GM12878 (cell line): ENCODE data around the gene FTO. TPM values are rescaled to one million over a fixed set of nuclear protein-coding genes. Genes with fewer than 3 reads are reported as not detected.

ENCODE experiments used
- ATAC-seq: fragments of 200-7000 bp; cut with Tn5 transposase; 3 replicates; pipeline ENCODE4 v1.9.1; 2020; ENCODE audit warnings: mild to moderate bottlenecking, moderate library complexity
- BruUV-seq: library from RNA; stranded (reverse); fragments of 400-500 nt; replicated peaks from 2 replicates; lab custom pipeline; 2021; lab: Mats Ljungman, UMichigan
- CTCF ChIA-PET: fragments of 300-600 bp; sonication (Branson Sonifier 250); formaldehyde crosslinking; extraction: SDS; loops from one replicate; lab custom pipeline; 2021; ENCODE audit warnings: inconsistent platforms; lab: Yijun Ruan, JAX
- POLR2A ChIA-PET: fragments of 350-600 bp; formaldehyde crosslinking; extraction: SDS; loops from one replicate; lab custom pipeline; 2021; ENCODE audit warnings: inconsistent platforms; lab: Charles Lee
- RAD21 ChIA-PET: fragments of 300-600 bp; sonication (Branson Sonifier 250); formaldehyde crosslinking; loops from one replicate; lab custom pipeline; 2023; ENCODE audit warnings: antibody characterized with exemption; ENCODE audit not compliant: unreplicated experiment; lab: Charles Lee
- SMC1A ChIA-PET: fragments of 300-600 bp; sonication (Branson Sonifier 250); formaldehyde crosslinking; loops from one replicate; lab custom pipeline; 2023; ENCODE audit not compliant: unreplicated experiment, uncharacterized antibody; lab: Charles Lee
- DNase-seq: peaks from one replicate; pipeline ENCODE4 v3.0.0-alpha.2; 2011; ENCODE audit warnings: low read depth, low spot score
- FAIRE-seq: peaks from 3 replicates; lab custom pipeline; 2011; peaks lifted over from hg19 to GRCh38; lab: Jason Lieb, UNC
- H2AFZ ChIP-seq: 2 replicates; pipeline ENCODE4 v1.6.0; 2011; ENCODE audit warnings: low read depth, low read length, control low read depth; ENCODE audit not compliant: control insufficient read depth
- H3K27ac ChIP-seq: 2 replicates; pipeline ENCODE4 v1.5.1; 2011; ENCODE audit warnings: control low read depth; ENCODE audit not compliant: control insufficient read depth, insufficient read depth
- H3K27me3 ChIP-seq, 2 experiments: replicated peaks in 1 of 2; 2 replicates each; pipeline versions ENCODE4 v1.6.0 to v1.6.1; 2011; ENCODE audit warnings: low read length in 1 of 2; ENCODE audit not compliant: control insufficient read depth in 2 of 2, insufficient read depth in 2 of 2
- H3K36me3 ChIP-seq, 2 experiments: 2 replicates each; pipeline ENCODE4 v1.5.1; 2011; ENCODE audit warnings: low read length in 1 of 2; ENCODE audit not compliant: control insufficient read depth in 2 of 2, insufficient read depth in 2 of 2
- H3K4me1 ChIP-seq: 2 replicates; pipeline ENCODE4 v1.6.1; 2011; ENCODE audit warnings: mild to moderate bottlenecking, low read length, moderate library complexity, mixed read lengths; ENCODE audit not compliant: control insufficient read depth, insufficient read depth
- H3K4me2 ChIP-seq: 2 replicates; pipeline ENCODE4 v1.6.0; 2011; ENCODE audit warnings: control low read depth; ENCODE audit not compliant: control insufficient read depth, insufficient read depth
- H3K4me3 ChIP-seq: fragments of 200-600 bp; sonication (generic); 2 replicates; pipeline ENCODE4 v1.5.1; 2016
- H3K79me2 ChIP-seq: 2 replicates; pipeline ENCODE4 v1.6.0; 2011; ENCODE audit warnings: low read length; ENCODE audit not compliant: control insufficient read depth, insufficient read depth
- H3K9ac ChIP-seq: 2 replicates; pipeline ENCODE4 v1.8.0; 2011; ENCODE audit warnings: low read length, control low read depth, mixed read lengths; ENCODE audit not compliant: control insufficient read depth, insufficient read depth
- H3K9me3 ChIP-seq: replicated peaks from 3 replicates; pipeline ENCODE4 v1.5.1; 2011; ENCODE audit warnings: mild to moderate bottlenecking, low read length; ENCODE audit not compliant: control insufficient read depth, insufficient read depth
- H4K20me1 ChIP-seq: 2 replicates; pipeline ENCODE4 v1.6.0; 2011; ENCODE audit not compliant: control insufficient read depth, insufficient read depth
- EED ChIP-seq: sonication (generic); IDR thresholded peaks from 2 replicates; pipeline ENCODE4 v1.6.1; 2016; ENCODE audit warnings: antibody characterized with exemption, low read depth
- ESRRA ChIP-seq: IDR thresholded peaks from 2 replicates; pipeline ENCODE4 v1.6.1; 2012; ENCODE audit warnings: mild to moderate bottlenecking, low read length, improper control_type of control experiment
- ETV6 ChIP-seq, 2 experiments: fragments of 450-650 bp in 1 of 2; IDR thresholded peaks in 1 of 2; conservative IDR thresholded peaks in 1 of 2; 2 replicates each; pipeline ENCODE4 v1.6.1; 2014; ENCODE audit warnings: antibody characterized with exemption in 1 of 2, borderline replicate concordance in 1 of 2, low read depth in 1 of 2, mild to moderate bottlenecking in 1 of 2, moderate library complexity in 1 of 2
- HDGF ChIP-seq: fragments of 450-650 bp; IDR thresholded peaks from 2 replicates; pipeline ENCODE4 v1.6.1; 2016; ENCODE audit warnings: antibody characterized with exemption
- IKZF2 ChIP-seq, 2 experiments: fragments of 450-650 bp; IDR thresholded peaks; 2 replicates each; pipeline ENCODE4 v1.6.1; 2017; ENCODE audit warnings: mild to moderate bottlenecking in 2 of 2, moderate library complexity in 2 of 2
- KLF5 ChIP-seq: fragments of 450-650 bp; IDR thresholded peaks from 2 replicates; pipeline ENCODE4 v1.6.1; 2014; ENCODE audit warnings: mild to moderate bottlenecking; ENCODE audit not compliant: partially characterized antibody
- MXI1 ChIP-seq: fragments of 150-350 bp; IDR thresholded peaks from 2 replicates; pipeline ENCODE4 v1.6.1; 2011; ENCODE audit warnings: low read depth, mild to moderate bottlenecking, inconsistent platforms, low read length, improper control_type of control experiment
- NFIC ChIP-seq: IDR thresholded peaks from 2 replicates; pipeline ENCODE4 v1.6.1; 2012; ENCODE audit warnings: low read depth, mild to moderate bottlenecking, inconsistent platforms, low read length, moderate library complexity
- POU2F2 ChIP-seq: IDR thresholded peaks from 3 replicates; pipeline ENCODE4 v1.6.1; 2011; ENCODE audit warnings: low read depth, mild to moderate bottlenecking, low read length, borderline replicate concordance
- RFX5 ChIP-seq: IDR thresholded peaks from 2 replicates; pipeline ENCODE4 v1.6.1; 2011; ENCODE audit warnings: low read depth, low read length, improper control_type of control experiment
- RUNX3 ChIP-seq: IDR thresholded peaks from 2 replicates; pipeline ENCODE4 v1.6.1; 2012; ENCODE audit warnings: low read length, inconsistent platforms
- SMAD5 ChIP-seq: IDR thresholded peaks from 2 replicates; pipeline ENCODE4 v1.6.1; 2016; ENCODE audit warnings: antibody characterized with exemption, low read depth
- WGBS: methylation state at CpG from one replicate; pipeline ENCODE4 v1.1.6; 2016; ENCODE audit warnings: low lambda C conversion rate; ENCODE audit not compliant: insufficient replicate concordance, insufficient coverage; ENCODE audit errors: missing lambda C conversion rate; 5-methylcytosine and 5-hydroxymethylcytosine counted together
- in situ Hi-C: fragments of 300-500 bp; cut with MboI; formaldehyde crosslinking; loops from 9 replicates; pipeline ENCODE4 v1.14.3; 2018; ENCODE audit warnings: mixed read lengths
- intact Hi-C: fragments of 100-400 bp; cut with micrococcal nuclease; formaldehyde crosslinking; loops from one replicate; pipeline ENCODE4 v1.14.2; 2022; ENCODE audit not compliant: unreplicated experiment
- polyA plus RNA-seq, 11 experiments: library from polyadenylated mRNA; depleted of rRNA in 4 of 11; unstranded in 6 of 11; stranded (reverse) in 5 of 11; fragments of >200 nt; fragmentation: Nextera tagmentation in 4 of 11; fragmentation: Illumina TruSeq in 1 of 11; extraction: Ambion mirVana in 4 of 11; extraction: Trizol in 1 of 11; gene quantifications; 1 replicate in 1 of 11; 2 replicates in 10 of 11; pipeline versions ENCODE4 v1.2.1 to v1.2.3, GENCODE V29; 2011 to 2016; ENCODE audit warnings: inconsistent platforms in 2 of 11, missing spikeins in 2 of 11, low read depth in 1 of 11
- total RNA-seq, 4 experiments: library from RNA; depleted of rRNA in 3 of 4; stranded (reverse); fragments of >200 nt in 3 of 4; fragmentation: Illumina TruSeq in 1 of 4; extraction: Trizol in 1 of 4; gene quantifications; 2 replicates each; pipeline versions ENCODE4 v1.2.1 to v1.2.3, GENCODE V29; 2013 to 2021
- TF ChIP-seq, protein P1 (sequence below): IDR thresholded peaks from 2 replicates; pipeline ENCODE4 v1.6.1; 2011; ENCODE audit warnings: low read depth, low read length, improper control_type of control experiment, borderline replicate concordance
- TF ChIP-seq, protein P2 (sequence below): fragments of 450-650 bp; IDR thresholded peaks from 2 replicates; pipeline ENCODE4 v1.6.1; 2017; ENCODE audit warnings: mild to moderate bottlenecking, moderate library complexity
- TF ChIP-seq, protein P3 (sequence below): fragments of 450-650 bp; conservative IDR thresholded peaks from 2 replicates; pipeline ENCODE4 v1.6.1; 2017; ENCODE audit warnings: mild to moderate bottlenecking, moderate library complexity

The FTO gene
- total and polyA plus RNA-seq, 10 of the 15 experiments (the other 5 are each of a cell fraction or from before 2014, with no cell fraction given), result 20.1 to 55.0 (median 47.0) TPM

DNA sequence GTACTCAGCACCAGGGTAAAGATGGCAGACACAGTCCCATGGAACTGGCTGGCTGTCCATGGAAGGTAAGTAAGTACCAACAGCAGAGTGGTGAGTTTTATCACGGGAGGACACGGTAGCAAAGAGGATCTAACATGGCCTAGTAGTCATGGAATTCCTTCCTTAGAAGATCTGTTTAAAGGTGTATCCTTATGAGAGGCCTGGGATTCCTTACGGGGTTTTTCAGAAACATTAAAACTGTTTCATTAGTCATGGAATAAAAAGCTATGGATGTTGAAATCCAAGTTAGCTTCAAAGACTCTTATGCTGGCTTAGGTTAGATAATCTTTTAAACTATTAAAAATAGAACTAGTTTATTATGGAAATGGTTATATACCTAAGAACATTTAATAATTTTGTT is 7.4 kb downstream of the FTO start:
- Histone ChIP-seq H2AFZ (no peak overlapping the region), H4K20me1 (no peaks in the 10 kb centered on the region), H3K4me3 (no peak overlapping the region), H3K4me2 (no peak overlapping the region), H3K36me3 (no peaks in the 10 kb centered on the region), H3K79me2 (peaks cover 5% of the 10 kb centered on the region), H3K4me1 (no peaks in the 10 kb centered on the region), H3K27ac (no peak overlapping the region), H3K9ac (no peak overlapping the region), H3K9me3 (peaks cover 2% of the 10 kb centered on the region; the same call in 2 of the 3 replicates), H3K27me3 (no peaks in the 10 kb centered on the region)
- ChIA-PET POLR2A (interaction anchor here (0.6 kb wide), 1 partner anchor 18 kb away, joined by 3 read pairs; no protein-coding TSS in a partner anchor), CTCF (no interaction called here), RAD21 (no interaction called here), SMC1A (no interaction called here)
- ATAC-seq (no peak), DNase-seq (no peak), FAIRE-seq (no peak)
- in situ Hi-C loops (no loop called here), intact Hi-C loops (no loop called here)
- no TSS peak for BruUV-seq
- 95% methylated on average over 3 of the region's 3 CpGs for WGBS
- TF ChIP-seq, protein P1, sequence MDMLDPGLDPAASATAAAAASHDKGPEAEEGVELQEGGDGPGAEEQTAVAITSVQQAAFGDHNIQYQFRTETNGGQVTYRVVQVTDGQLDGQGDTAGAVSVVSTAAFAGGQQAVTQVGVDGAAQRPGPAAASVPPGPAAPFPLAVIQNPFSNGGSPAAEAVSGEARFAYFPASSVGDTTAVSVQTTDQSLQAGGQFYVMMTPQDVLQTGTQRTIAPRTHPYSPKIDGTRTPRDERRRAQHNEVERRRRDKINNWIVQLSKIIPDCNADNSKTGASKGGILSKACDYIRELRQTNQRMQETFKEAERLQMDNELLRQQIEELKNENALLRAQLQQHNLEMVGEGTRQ, result no peak
- TF ChIP-seq RUNX3 (no peak), ETV6 (conservative IDR thresholded peaks at IDR 0.05 in 1 of 2, IDR thresholded peaks at IDR 0.05 in 1 of 2; ENCODE audit: borderline replicate concordance in 1 of 2, low read depth in 1 of 2) (no peak), MXI1 (no peak), NFIC (no peak), HDGF (no peak), IKZF2 (IDR thresholded peaks at IDR 0.05) (no peak), RFX5 (no peak), ESRRA (no peak), POU2F2 (no peak), KLF5 (no peak), SMAD5 (no peak), EED (no peak)
- TF ChIP-seq, protein P2, sequence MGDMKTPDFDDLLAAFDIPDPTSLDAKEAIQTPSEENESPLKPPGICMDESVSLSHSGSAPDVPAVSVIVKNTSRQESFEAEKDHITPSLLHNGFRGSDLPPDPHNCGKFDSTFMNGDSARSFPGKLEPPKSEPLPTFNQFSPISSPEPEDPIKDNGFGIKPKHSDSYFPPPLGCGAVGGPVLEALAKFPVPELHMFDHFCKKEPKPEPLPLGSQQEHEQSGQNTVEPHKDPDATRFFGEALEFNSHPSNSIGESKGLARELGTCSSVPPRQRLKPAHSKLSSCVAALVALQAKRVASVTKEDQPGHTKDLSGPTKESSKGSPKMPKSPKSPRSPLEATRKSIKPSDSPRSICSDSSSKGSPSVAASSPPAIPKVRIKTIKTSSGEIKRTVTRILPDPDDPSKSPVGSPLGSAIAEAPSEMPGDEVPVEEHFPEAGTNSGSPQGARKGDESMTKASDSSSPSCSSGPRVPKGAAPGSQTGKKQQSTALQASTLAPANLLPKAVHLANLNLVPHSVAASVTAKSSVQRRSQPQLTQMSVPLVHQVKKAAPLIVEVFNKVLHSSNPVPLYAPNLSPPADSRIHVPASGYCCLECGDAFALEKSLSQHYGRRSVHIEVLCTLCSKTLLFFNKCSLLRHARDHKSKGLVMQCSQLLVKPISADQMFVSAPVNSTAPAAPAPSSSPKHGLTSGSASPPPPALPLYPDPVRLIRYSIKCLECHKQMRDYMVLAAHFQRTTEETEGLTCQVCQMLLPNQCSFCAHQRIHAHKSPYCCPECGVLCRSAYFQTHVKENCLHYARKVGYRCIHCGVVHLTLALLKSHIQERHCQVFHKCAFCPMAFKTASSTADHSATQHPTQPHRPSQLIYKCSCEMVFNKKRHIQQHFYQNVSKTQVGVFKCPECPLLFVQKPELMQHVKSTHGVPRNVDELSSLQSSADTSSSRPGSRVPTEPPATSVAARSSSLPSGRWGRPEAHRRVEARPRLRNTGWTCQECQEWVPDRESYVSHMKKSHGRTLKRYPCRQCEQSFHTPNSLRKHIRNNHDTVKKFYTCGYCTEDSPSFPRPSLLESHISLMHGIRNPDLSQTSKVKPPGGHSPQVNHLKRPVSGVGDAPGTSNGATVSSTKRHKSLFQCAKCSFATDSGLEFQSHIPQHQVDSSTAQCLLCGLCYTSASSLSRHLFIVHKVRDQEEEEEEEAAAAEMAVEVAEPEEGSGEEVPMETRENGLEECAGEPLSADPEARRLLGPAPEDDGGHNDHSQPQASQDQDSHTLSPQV, result no peak
- TF ChIP-seq, protein P3, sequence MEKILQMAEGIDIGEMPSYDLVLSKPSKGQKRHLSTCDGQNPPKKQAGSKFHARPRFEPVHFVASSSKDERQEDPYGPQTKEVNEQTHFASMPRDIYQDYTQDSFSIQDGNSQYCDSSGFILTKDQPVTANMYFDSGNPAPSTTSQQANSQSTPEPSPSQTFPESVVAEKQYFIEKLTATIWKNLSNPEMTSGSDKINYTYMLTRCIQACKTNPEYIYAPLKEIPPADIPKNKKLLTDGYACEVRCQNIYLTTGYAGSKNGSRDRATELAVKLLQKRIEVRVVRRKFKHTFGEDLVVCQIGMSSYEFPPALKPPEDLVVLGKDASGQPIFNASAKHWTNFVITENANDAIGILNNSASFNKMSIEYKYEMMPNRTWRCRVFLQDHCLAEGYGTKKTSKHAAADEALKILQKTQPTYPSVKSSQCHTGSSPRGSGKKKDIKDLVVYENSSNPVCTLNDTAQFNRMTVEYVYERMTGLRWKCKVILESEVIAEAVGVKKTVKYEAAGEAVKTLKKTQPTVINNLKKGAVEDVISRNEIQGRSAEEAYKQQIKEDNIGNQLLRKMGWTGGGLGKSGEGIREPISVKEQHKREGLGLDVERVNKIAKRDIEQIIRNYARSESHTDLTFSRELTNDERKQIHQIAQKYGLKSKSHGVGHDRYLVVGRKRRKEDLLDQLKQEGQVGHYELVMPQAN, result no peak
